ENCODE data around the gene RHOJ. TPM values are rescaled to one million over a fixed set of nuclear protein-coding genes. Genes with fewer than 3 reads are reported as not detected.
A peak's percentile ranks its signal among the peaks of the same experiment; 100 is the strongest.

RHOJ gene
- total and polyA plus RNA-seq, 9 of the 15 experiments (the other 6 are each of a cell fraction or from before 2014, with no cell fraction given) = not detected

- intact Hi-C loops (cut with micrococcal nuclease) (no loop called here), in situ Hi-C loops (cut with MboI) (no loop called here)
- POLR2A ChIA-PET = no interaction called here
- TF ChIP-seq ZNF780A (CRISPR knock-in tag; IDR thresholded peaks at IDR 0.05) = no peak
- no peak for TF ChIP-seq ARHGAP35 (IDR thresholded peaks at IDR 0.05; ENCODE audit: partially characterized antibody)
- TF ChIP-seq USF2 (CRISPR knock-in tag; IDR thresholded peaks at IDR 0.05) = no peak
- TF ChIP-seq FOXP1 (CRISPR knock-in tag; IDR thresholded peaks at IDR 0.05) = no peak
- no peak for TF ChIP-seq XRCC3 (IDR thresholded peaks at IDR 0.05)
- no peak for TF ChIP-seq MBD2 (IDR thresholded peaks at IDR 0.05; ENCODE audit: borderline replicate concordance, low read depth)
- no peak for TF ChIP-seq ZNF311 (CRISPR knock-in tag; IDR thresholded peaks at IDR 0.05)
- no peak for TF ChIP-seq ZNF354B (CRISPR knock-in tag; IDR thresholded peaks at IDR 0.05)
- TF ChIP-seq RFX1 (IDR thresholded peaks at IDR 0.05) = peak; percentile 20; the same call in 1 of the 2 replicates
- H3K79me2 ChIP-seq (ENCODE audit: control insufficient read depth, insufficient read depth, low read length) = no peaks in the 10 kb centered on the region
- H3K9me1 ChIP-seq (ENCODE audit: control insufficient read depth, insufficient read depth, low read length) = no peaks in the 10 kb centered on the region
- H3K27ac ChIP-seq (ENCODE audit: extremely low read depth, low read depth, low read length) = no peak overlapping the region
- H3K4me1 ChIP-seq (replicated peaks in 1 of 2; ENCODE audit: control insufficient read depth in 2 of 2, insufficient read depth in 2 of 2, low read length in 2 of 2) = no peaks in the 10 kb centered on the region
- no peak overlapping the region for H3K4me2 ChIP-seq (ENCODE audit: insufficient read depth, low read length)
- peaks cover 0 to 7% of the 10 kb centered on the region in 2 experiments; a peak in 1 of 5 replicates for H3K27me3 ChIP-seq (ENCODE audit: control insufficient read depth in 2 of 2, insufficient read depth in 2 of 2, low read length in 2 of 2)
- CTCF ChIA-PET (ENCODE audit: low intra/inter-chr PET ratio) = no interaction called here
- H4K20me1 ChIP-seq (replicated peaks; ENCODE audit: control insufficient read depth, insufficient read depth, low read length) = no peaks in the 10 kb centered on the region
- no peak for ATAC-seq
- no peaks in the 10 kb centered on the region for H3K9me3 ChIP-seq (replicated peaks; ENCODE audit: control insufficient read depth, insufficient read depth, low read depth, low read length)
- H3K4me3 ChIP-seq = no peak overlapping the region
- H3K36me3 ChIP-seq (ENCODE audit: control insufficient read depth, insufficient read depth, low read length) = no peaks in the 10 kb centered on the region
- WGBS (ENCODE audit: insufficient coverage, low coverage, missing lambda C conversion rate) = 0% methylated on average over 8 of the region's 9 CpGs
- no TSS peak for BruUV-seq (replicated peaks)
- FAIRE-seq = no peak
- no peak overlapping the region for H2AFZ ChIP-seq (ENCODE audit: low read depth, low read length)
- DNase-seq (ENCODE audit: extremely low read depth in 1 of 4, low spot score in 3 of 4) = no peak
- H3K9ac ChIP-seq (ENCODE audit: insufficient read depth in 1 of 2, low read depth in 2 of 2, low read length in 2 of 2) = no peak overlapping the region
Measured at GRCh38 chr14:63322897-63323573, 118.8 kb downstream of the RHOJ start.
